GM06990 (cell line): Measurements from ENCODE around the gene HNMT.

ENCODE experiments used
- DNase-seq: peaks from one replicate; pipeline ENCODE4 v3.0.0-alpha.2; 2011; ENCODE audit not compliant: insufficient read length; ENCODE audit errors: extremely low read depth
- H3K27me3 ChIP-seq: replicated peaks from 2 replicates; pipeline ENCODE4 v1.6.0; 2011; ENCODE audit warnings: low read length; ENCODE audit not compliant: control insufficient read depth, insufficient read depth
- H3K36me3 ChIP-seq: 2 replicates; pipeline ENCODE4 v1.5.1; 2011; ENCODE audit warnings: low read length; ENCODE audit not compliant: control insufficient read depth, insufficient read depth
- H3K4me3 ChIP-seq: replicated peaks from 2 replicates; pipeline ENCODE4 v1.5.1; 2011; ENCODE audit warnings: low read depth, mild to moderate bottlenecking, control low read depth, low read length
- CTCF ChIP-seq: IDR thresholded peaks from 2 replicates; pipeline ENCODE4 v1.5.1; 2011; ENCODE audit warnings: low read length, control low read depth, mild to moderate bottlenecking, inconsistent platforms; ENCODE audit not compliant: insufficient read depth, poor library complexity, severe bottlenecking

Gene HNMT

GRCh38 chr2:137938204-137938603 is 26.1 kb upstream of the HNMT start:
- DNase-seq: no peak

GRCh38 chr2:137939026-137939425 is 25.2 kb upstream of the HNMT start:
- Histone ChIP-seq H3K27me3 (no peaks in the 10 kb centered on the region), H3K36me3 (no peaks in the 10 kb centered on the region), H3K4me3 (no peak overlapping the region)
- TF ChIP-seq CTCF: no peak
- DNase-seq: no peak

More at GRCh38 chr2:137938204-137938603, 26.1 kb upstream of the HNMT start:
- no peaks in the 10 kb centered on the region for H3K27me3 ChIP-seq
- no peaks in the 10 kb centered on the region for H3K36me3 ChIP-seq
- no peak overlapping the region for H3K4me3 ChIP-seq
- no peak for TF ChIP-seq CTCF

- H3K4me3 ChIP-seq: no peak overlapping the region
- no peak for TF ChIP-seq CTCF
- no peak for DNase-seq
Measured at GRCh38 chr2:137940154-137940553, 24.1 kb upstream of the HNMT start.

GRCh38 chr2:137942037-137942832 is 22.0 kb upstream of the HNMT start:
- Histone ChIP-seq H3K36me3 (no peaks in the 10 kb centered on the region), H3K4me3 (no peak overlapping the region), H3K27me3 (no peaks in the 10 kb centered on the region)
- DNase-seq: no peak
- TF ChIP-seq CTCF: no peak

More at GRCh38 chr2:137940154-137940553, 24.1 kb upstream of the HNMT start:
- Histone ChIP-seq H3K27me3 (no peaks in the 10 kb centered on the region), H3K36me3 (no peaks in the 10 kb centered on the region)

- no peaks in the 10 kb centered on the region for H3K36me3 ChIP-seq
- no peak for TF ChIP-seq CTCF
- H3K27me3 ChIP-seq: no peaks in the 10 kb centered on the region
- H3K4me3 ChIP-seq: no peak overlapping the region
- DNase-seq: no peak
Measured at GRCh38 chr2:137942833-137943677, 21.2 kb upstream of the HNMT start.
